SKM-1 treated with dmso at 0.1 percent for 144 hours (cell line): Measurements from ENCODE around the gene PLRG1.

Experiments used
- DNase-seq: peaks from one replicate; lab custom pipeline; 2025; ENCODE audit not compliant: unreplicated experiment; lab: John Stamatoyannopoulos, UW

PLRG1 gene

GRCh38 chr4:154521607-154522006 is 28.6 kb downstream of the PLRG1 start:
- DNase-seq = no peak

- no peak for DNase-seq
Measured at GRCh38 chr4:154519214-154519613, 31.0 kb downstream of the PLRG1 start.

- no peak for DNase-seq
Measured at GRCh38 chr4:154517591-154517990, 32.6 kb downstream of the PLRG1 start.

GRCh38 chr4:154516318-154517029 is 33.7 kb downstream of the PLRG1 start:
- no peak for DNase-seq

- DNase-seq = no peak
Measured at GRCh38 chr4:154511981-154512380, 38.2 kb downstream of the PLRG1 start.

- DNase-seq = no peak
Measured at GRCh38 chr4:154511548-154511947, 38.7 kb downstream of the PLRG1 start.

GRCh38 chr4:154507156-154507555 is 43.0 kb downstream of the PLRG1 start:
- DNase-seq = no peak

- DNase-seq = peak; percentile 29
Measured at GRCh38 chr4:154506253-154506652, 43.9 kb downstream of the PLRG1 start.

- peak; percentile 40 for DNase-seq
Measured at GRCh38 chr4:154503598-154503997, 46.6 kb downstream of the PLRG1 start.

GRCh38 chr4:154502111-154502510 is 48.1 kb downstream of the PLRG1 start:
- no peak for DNase-seq

GRCh38 chr4:154497889-154498288 is 52.3 kb downstream of the PLRG1 start:
- no peak for DNase-seq

GRCh38 chr4:154495867-154496266 is 54.3 kb downstream of the PLRG1 start:
- DNase-seq = no peak

GRCh38 chr4:154492288-154492687 is 57.9 kb downstream of the PLRG1 start:
- no peak for DNase-seq

- DNase-seq = peak; percentile 34
Measured at GRCh38 chr4:154491341-154492271, 58.6 kb downstream of the PLRG1 start, which contains the start of gene DCHS2. TSS of gene DCHS2 (minus strand) at chr4:154491799. CDS start at chr4:154491355, 444 bp downstream.

GRCh38 chr4:154490583-154491340 is 59.4 kb downstream of the PLRG1 start:
- DNase-seq = no peak

- no peak for DNase-seq
Measured at GRCh38 chr4:154490234-154490582, 60.0 kb downstream of the PLRG1 start.

- no peak for DNase-seq
Measured at GRCh38 chr4:154489558-154490233, 60.5 kb downstream of the PLRG1 start.

- no peak for DNase-seq
Measured at GRCh38 chr4:154487145-154487544, 63.1 kb downstream of the PLRG1 start.

GRCh38 chr4:154485127-154485773 is 65.0 kb downstream of the PLRG1 start:
- peak; percentile 91 for DNase-seq
